Transverse colon (tissue), 4 donors: ENCODE data around the gene CNTNAP2.

ENCODE experiments used
- CTCF ChIP-seq, 5 experiments: fragments of 200-600 bp in 3 of 5; fragments of 450-650 bp in 2 of 5; sonication (generic) in 3 of 5; IDR thresholded peaks; 1 replicate in 2 of 5; 2 replicates in 3 of 5; pipeline ENCODE4 v1.5.1; 2016 to 2017; ENCODE audit warnings: antibody characterized with exemption in 5 of 5, inconsistent platforms in 3 of 5, mild to moderate bottlenecking in 2 of 5, moderate library complexity in 1 of 5
- POLR2AphosphoS5 ChIP-seq, 3 donors: sonication (generic); formaldehyde crosslinking; IDR thresholded peaks; one replicate each; pipeline ENCODE4 v1.6.1; 2016; ENCODE audit warnings: antibody characterized with exemption in 3 of 3

- TF ChIP-seq CTCF (IDR thresholded peaks at IDR 0.05) (no peak), POLR2AphosphoS5 (IDR thresholded peaks at IDR 0.05) (no peak)
Measured at GRCh38 chr7:148347981-148348380, 2231.4 kb downstream of the CNTNAP2 start.
